ENCODE data around the gene IPPK.

IPPK gene

GRCh38 chr9:92669890-92670708 lies at the start of gene IPPK:
Gene IPPK, minus strand, starts transcription at chr9:92670131. Its CDS starts 143 bp downstream, at chr9:92669988.
- DNase-seq = peak; percentile 98

- no peak for DNase-seq
Observed at GRCh38 chr9:92719028-92719647, 49.2 kb upstream of the IPPK start.

GRCh38 chr9:92718086-92719001 lies 48.4 kb upstream of the IPPK start:
- no peak for DNase-seq

GRCh38 chr9:92717201-92718085 lies 47.5 kb upstream of the IPPK start:
- DNase-seq = no peak

GRCh38 chr9:92716557-92716956 lies 46.6 kb upstream of the IPPK start:
- DNase-seq = peak; percentile 44

- no peak for DNase-seq
Observed at GRCh38 chr9:92715488-92716231, 45.7 kb upstream of the IPPK start.

- DNase-seq = no peak
Observed at GRCh38 chr9:92714787-92715487, 45.0 kb upstream of the IPPK start.

GRCh38 chr9:92714016-92714415 lies 44.1 kb upstream of the IPPK start:
- DNase-seq = no peak

- no peak for DNase-seq
Observed at GRCh38 chr9:92713528-92713927, 43.6 kb upstream of the IPPK start.

- DNase-seq = no peak
Observed at GRCh38 chr9:92712767-92713166, 42.8 kb upstream of the IPPK start.

GRCh38 chr9:92711844-92712243 lies 41.9 kb upstream of the IPPK start:
- DNase-seq = no peak

- no peak for DNase-seq
Observed at GRCh38 chr9:92711146-92711545, 41.2 kb upstream of the IPPK start.

- DNase-seq = no peak
Observed at GRCh38 chr9:92710368-92710767, 40.4 kb upstream of the IPPK start.

GRCh38 chr9:92709954-92710353 lies 40.0 kb upstream of the IPPK start:
- DNase-seq = no peak

GRCh38 chr9:92709240-92709639 lies 39.3 kb upstream of the IPPK start:
- no peak for DNase-seq

GRCh38 chr9:92707530-92707929 lies 37.6 kb upstream of the IPPK start:
- no peak for DNase-seq

GRCh38 chr9:92706218-92706940 lies 36.4 kb upstream of the IPPK start:
- DNase-seq = no peak

- no peak for DNase-seq
Observed at GRCh38 chr9:92704528-92704927, 34.6 kb upstream of the IPPK start.

- DNase-seq = no peak
Observed at GRCh38 chr9:92696619-92697018, 26.7 kb upstream of the IPPK start.

GRCh38 chr9:92686954-92687353 lies 17.0 kb upstream of the IPPK start:
- no peak for DNase-seq
